WERI-Rb-1 (cell line): Measurements from ENCODE around the gene MMEL1.
"Not testable (repeated sequence)": the region's sequence is repeated elsewhere in the genome, so short reads cannot be mapped to it uniquely, and the experiment has no call there.

ENCODE experiments used
- DNase-seq: peaks from one replicate; pipeline ENCODE4 v3.0.0-alpha.2; 2020
- H3K27ac ChIP-seq: fragments of 250-450 bp; sonication (Bioruptor Pico); 2 replicates; pipeline ENCODE4 v1.5.1; 2020; ENCODE audit warnings: mild to moderate bottlenecking, moderate library complexity
- H3K27me3 ChIP-seq: fragments of 250-450 bp; sonication (Bioruptor Pico); 2 replicates; pipeline ENCODE4 v1.5.1; 2021; ENCODE audit warnings: mild to moderate bottlenecking, low read depth, moderate library complexity; ENCODE audit not compliant: insufficient read depth, severe bottlenecking
- H3K36me3 ChIP-seq: fragments of 250-450 bp; sonication (Bioruptor Pico); 2 replicates; pipeline ENCODE4 v1.5.1; 2020; ENCODE audit warnings: mild to moderate bottlenecking, moderate library complexity
- H3K4me3 ChIP-seq: 2 replicates; pipeline ENCODE4 v1.5.1; 2011; ENCODE audit warnings: low read depth, mild to moderate bottlenecking, control low read depth, low read length
- H3K9me3 ChIP-seq: fragments of 250-450 bp; sonication (Bioruptor Pico); 2 replicates; pipeline ENCODE4 v1.5.1; 2021; ENCODE audit warnings: mild to moderate bottlenecking, moderate library complexity; ENCODE audit not compliant: severe bottlenecking
- TF ChIP-seq, protein P1 (sequence below): IDR thresholded peaks from 2 replicates; pipeline ENCODE4 v1.5.1; 2011; ENCODE audit warnings: low read depth, mild to moderate bottlenecking, control low read depth, inconsistent platforms, low read length

The MMEL1 gene

DNA sequence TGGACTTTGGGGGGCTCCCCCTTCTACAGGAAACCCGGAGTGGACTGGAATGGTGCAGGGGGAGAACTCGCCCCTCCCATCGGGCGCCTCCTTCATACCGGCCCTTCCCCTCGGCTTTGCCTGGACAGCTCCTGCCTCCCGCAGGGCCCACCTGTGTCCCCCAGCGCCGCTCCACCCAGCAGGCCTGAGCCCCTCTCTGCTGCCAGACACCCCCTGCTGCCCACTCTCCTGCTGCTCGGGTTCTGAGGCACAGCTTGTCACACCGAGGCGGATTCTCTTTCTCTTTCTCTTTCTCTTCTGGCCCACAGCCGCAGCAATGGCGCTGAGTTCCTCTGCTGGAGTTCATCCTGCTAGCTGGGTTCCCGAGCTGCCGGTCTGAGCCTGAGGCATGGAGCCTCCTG, 76.5 kb downstream of the MMEL1 start, which contains the start of gene TNFRSF14:
Gene TNFRSF14 (plus strand): TSS at position 95 of the 401 bp plus-strand sequence. CDS start 294 bp downstream, at position 389.
- Histone ChIP-seq H3K9me3 (no peaks in the 10 kb centered on the region), H3K27ac (no peak within 1 kb of the TSS), H3K4me3 (no peak within 1 kb of the TSS), H3K27me3 (no peaks in the 10 kb centered on the region), H3K36me3 (no peaks in the 10 kb centered on the region)
- TF ChIP-seq, protein P1, sequence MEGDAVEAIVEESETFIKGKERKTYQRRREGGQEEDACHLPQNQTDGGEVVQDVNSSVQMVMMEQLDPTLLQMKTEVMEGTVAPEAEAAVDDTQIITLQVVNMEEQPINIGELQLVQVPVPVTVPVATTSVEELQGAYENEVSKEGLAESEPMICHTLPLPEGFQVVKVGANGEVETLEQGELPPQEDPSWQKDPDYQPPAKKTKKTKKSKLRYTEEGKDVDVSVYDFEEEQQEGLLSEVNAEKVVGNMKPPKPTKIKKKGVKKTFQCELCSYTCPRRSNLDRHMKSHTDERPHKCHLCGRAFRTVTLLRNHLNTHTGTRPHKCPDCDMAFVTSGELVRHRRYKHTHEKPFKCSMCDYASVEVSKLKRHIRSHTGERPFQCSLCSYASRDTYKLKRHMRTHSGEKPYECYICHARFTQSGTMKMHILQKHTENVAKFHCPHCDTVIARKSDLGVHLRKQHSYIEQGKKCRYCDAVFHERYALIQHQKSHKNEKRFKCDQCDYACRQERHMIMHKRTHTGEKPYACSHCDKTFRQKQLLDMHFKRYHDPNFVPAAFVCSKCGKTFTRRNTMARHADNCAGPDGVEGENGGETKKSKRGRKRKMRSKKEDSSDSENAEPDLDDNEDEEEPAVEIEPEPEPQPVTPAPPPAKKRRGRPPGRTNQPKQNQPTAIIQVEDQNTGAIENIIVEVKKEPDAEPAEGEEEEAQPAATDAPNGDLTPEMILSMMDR, result no peak
- DNase-seq, result no peak

DNA sequence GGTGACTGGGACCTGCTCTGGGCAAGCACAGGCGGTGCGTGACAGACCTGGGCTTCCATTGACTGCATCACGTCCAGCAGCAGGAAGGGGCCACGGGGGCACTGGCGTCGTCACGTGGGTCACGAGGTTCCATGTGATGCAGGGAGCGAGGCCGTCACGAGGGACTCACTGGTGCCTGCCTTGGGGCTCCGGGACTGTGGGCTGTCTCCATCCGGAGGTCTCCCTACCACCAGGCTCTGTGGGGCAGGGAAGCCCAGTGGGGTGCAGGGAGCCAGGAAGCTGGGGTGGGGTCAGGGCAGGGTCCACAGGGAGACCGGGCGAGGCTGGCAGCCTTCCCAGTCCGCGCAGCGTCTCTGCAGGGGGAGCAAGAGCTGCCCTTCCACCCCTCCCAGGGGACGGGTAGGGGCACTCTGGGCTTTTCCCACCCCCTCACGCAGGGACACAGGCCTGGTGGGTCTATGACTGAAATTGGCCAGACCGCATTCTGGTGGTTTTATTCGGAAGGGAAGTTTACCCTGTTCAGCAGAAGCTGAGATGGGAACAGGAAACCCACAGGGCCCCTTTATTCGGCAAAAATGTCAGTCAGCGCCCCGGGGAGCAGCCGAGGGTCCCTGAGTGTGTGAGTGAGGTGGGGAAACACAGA, 77.1 kb downstream of the MMEL1 start:
- Histone ChIP-seq H3K9me3 (no peaks in the 10 kb centered on the region), H3K27ac (no peak overlapping the region), H3K27me3 (no peaks in the 10 kb centered on the region), H3K4me3 (no peak overlapping the region), H3K36me3 (no peaks in the 10 kb centered on the region)
- DNase-seq, result no peak
- TF ChIP-seq, protein P1, result no peak

DNA sequence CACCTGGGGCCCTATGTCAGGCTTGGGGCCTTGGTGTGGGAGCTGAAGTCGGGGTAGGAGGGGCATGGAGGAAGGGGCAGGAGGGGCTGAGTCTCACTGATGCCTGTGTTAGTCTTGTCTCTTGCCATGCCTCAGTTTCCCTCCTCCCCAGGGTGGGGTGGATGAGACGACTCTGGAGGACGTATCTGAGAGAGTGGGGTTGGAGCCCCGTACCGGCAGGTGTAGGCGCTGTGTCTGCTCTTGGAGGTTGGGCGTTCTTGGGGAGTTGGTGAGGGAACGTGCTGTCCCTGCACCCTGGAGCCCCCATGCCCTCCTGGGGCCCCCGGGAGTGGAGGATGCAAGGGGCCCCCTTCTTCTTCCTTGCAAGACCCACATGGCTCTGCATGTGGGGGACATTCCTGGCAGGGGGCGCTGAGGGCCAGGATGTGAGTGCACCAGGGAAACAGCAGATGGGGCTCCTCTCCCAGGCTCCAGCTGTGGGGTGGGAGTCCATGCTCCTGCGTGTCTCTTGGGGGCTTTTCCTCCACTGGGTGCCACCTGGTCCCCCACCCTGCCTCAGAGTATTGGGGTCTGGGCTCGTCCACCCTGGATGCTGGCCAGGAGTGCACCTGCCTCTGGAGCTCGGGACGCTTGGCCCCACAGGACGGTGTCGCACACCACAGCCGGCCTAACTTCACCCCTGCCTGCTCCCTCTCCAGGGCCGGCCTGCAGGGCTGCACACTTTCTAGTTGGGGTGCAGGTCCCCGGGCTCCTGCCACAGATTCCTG, 78.0 kb downstream of the MMEL1 start:
- TF ChIP-seq, protein P1, result peak; percentile 84
- Histone ChIP-seq H3K27me3 (no peaks in the 10 kb centered on the region), H3K4me3 (no peak overlapping the region), H3K27ac (no peak overlapping the region), H3K36me3 (no peaks in the 10 kb centered on the region), H3K9me3 (no peaks in the 10 kb centered on the region)
- peak; percentile 55 for DNase-seq

DNA sequence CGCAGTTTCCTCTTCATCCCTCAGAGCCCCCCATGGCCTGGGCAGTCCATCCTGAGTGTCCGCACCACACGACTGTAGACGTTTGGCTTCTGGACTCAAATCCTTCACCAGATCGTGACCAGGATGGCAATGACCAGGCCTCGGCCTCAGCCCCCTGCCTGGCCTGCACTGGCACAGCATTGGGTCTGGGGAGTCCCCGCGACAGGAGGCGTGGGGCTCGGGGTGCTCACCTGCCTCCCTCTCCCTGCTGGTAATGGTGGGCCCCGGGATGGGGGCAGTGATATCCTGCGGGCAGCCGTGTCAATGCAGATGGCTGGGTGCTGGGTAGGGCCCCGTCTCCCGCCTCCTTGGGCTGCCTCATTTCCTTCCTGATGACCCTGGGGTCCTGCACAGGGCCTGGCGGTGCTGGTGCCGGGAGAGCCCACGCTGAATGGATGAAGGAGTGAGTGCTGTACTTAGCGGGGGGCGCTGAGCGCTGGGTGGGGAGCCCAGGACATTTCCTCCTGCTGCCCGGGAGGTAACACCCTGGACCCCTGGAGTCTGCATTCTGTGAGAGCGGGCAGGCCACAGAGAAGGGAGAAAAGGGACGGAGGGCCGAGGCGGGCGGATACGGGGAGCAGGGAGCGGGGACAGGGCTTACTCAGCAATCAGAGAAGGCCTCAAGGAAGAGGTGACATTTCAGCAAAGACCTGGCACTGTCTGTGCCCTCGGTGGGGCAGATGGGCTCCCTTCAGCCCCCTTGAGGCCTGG, 78.8 kb downstream of the MMEL1 start:
- DNase-seq, result peak; percentile 6
- TF ChIP-seq, protein P1, result no peak
- Histone ChIP-seq H3K27me3 (no peaks in the 10 kb centered on the region), H3K36me3 (no peaks in the 10 kb centered on the region), H3K9me3 (no peaks in the 10 kb centered on the region), H3K4me3 (no peak overlapping the region), H3K27ac (no peak overlapping the region)

DNA sequence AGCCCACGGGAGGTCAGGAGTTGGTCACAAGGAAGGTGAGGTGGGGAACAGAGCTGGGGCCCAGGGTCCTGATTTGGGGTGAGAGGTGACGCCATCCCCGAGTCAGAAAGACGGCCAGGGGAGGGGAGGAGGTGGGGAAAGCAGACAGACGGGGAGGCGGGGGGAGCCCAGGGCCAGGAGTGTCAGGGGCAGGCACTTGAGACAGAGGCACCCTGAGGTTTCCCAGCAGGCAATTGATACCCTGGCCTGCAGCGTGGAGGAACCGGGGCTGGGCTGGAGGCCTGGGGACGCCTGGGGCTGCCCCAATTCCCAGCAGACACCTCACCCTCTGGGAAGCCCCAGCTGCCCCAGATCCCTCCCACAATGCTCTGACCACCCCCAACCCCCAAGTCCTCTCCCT, 79.7 kb downstream of the MMEL1 start:
- H3K27ac ChIP-seq, H3K9me3 ChIP-seq, H3K36me3 ChIP-seq, H3K4me3 ChIP-seq, H3K27me3 ChIP-seq, DNase-seq: not testable (repeated sequence)

DNA sequence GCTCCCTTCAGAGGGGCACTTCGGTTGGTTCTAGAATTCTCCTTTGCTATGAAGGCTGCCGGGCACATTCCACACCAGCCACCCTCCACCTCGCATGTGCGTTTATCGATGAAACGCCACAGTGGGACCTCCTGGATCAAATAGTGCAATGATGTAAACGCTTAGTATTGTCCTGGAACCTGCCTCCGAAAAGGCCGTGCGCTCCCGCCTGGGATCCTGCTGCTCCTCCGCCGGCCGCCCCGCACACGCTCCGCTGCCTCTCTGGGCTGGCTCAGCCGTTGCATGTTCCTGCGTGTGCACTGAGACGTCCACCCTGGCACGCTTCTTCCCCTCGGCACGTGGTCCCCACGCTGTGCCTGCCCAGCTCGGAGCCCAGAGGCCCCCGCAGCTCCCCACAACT, 80.6 kb downstream of the MMEL1 start:
- TF ChIP-seq, protein P1, result no peak
- no peak for DNase-seq
- Histone ChIP-seq H3K4me3 (no peak overlapping the region), H3K9me3 (no peaks in the 10 kb centered on the region), H3K27ac (no peak overlapping the region), H3K36me3 (no peaks in the 10 kb centered on the region), H3K27me3 (no peaks in the 10 kb centered on the region)

DNA sequence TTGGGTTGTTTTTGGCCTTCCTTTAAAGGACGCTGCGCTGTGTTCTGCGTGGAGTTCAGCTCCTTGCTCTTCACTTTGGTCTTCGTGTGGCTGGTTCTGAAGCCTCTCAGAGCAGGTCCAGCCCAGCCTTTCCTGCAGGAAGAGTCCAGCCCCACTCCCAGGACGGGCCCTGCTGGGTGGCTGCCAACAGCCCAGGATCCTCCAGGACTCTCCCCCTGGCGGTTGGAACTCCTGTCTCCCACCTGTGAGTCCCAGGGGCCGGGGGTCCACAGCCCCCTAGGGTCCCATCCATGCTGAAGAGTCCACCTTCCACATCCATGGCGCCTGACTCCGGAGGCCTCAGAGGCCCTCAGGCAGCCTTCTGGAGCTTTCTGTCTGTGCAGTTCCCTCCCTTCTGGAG, 81.3 kb downstream of the MMEL1 start:
- not testable (repeated sequence) for H3K9me3 ChIP-seq, H3K4me3 ChIP-seq, H3K27ac ChIP-seq, DNase-seq, H3K27me3 ChIP-seq, H3K36me3 ChIP-seq

DNA sequence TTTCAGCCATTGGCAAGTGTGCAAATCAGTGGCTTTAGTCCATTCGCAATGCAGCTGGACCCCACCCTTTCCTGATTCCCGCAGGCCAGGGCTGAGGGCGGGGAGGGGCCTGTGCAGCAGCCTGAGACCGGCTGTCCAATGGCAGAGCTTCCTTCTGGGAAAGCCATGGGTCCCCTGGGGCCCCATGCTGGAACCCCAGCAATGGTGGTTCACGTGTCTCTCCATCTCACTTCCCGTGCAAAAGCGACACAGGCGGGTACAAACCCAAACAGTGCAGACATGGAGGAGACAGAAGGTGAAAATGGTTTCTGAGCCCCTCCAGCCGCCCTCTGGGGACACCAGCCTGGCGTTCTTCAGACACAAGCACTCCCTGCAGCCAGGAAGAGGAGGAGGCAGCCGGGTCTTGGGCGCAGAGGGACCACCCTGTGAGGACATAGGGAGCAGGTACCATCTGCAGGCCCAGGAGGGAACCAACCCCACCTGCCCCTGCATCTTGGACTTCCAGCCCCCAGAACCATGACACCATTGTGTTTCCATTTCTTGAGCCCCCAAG, 82.4 kb downstream of the MMEL1 start:
- not testable (repeated sequence) for DNase-seq, H3K27me3 ChIP-seq, H3K9me3 ChIP-seq, H3K27ac ChIP-seq, H3K4me3 ChIP-seq, H3K36me3 ChIP-seq
